ENCODE measurements around the gene CC2D2A. TPM values are rescaled to one million over a fixed set of nuclear protein-coding genes. Genes with fewer than 3 reads are reported as not detected.

Gene CC2D2A
- total and polyA plus RNA-seq, 2 experiments from 2014 or later = 13.9 to 15.8 TPM

DNA sequence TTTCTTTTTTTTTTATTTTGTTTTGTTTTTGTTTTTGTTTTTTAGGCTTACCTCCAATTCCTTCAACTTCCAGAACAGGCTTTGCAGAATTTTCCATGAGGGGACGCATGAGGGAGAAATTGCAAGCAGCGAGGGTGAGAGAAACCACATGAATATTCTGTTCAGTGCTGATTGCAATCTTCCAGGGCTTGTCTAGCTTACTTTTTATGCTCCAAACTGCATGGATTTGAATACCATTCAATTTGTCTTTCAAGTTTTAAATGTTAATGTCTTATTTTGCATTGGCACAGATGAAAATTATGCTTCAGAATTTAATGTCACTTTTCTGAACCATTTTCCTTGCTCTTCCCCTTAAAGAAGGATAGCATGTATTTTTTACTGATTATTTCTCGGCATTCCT is 32.7 kb downstream of the CC2D2A start:
- Histone ChIP-seq H3K9me2 (ENCODE audit: insufficient read depth) (no peaks in the 10 kb centered on the region), H3F3A (replicated peaks; ENCODE audit: low read depth) (no peaks in the 10 kb centered on the region), H3K4me2 (0 out of 2 replicates have a peak overlapping the region, but pooled peaks have one; percentile 2), H2AFZ (no peak overlapping the region), H3K27me3 (ENCODE audit: insufficient read depth) (no peaks in the 10 kb centered on the region), H3K4me1 (ENCODE audit: insufficient read depth) (peaks cover 17% of the 10 kb centered on the region), H4K20me1 (replicated peaks; ENCODE audit: insufficient read depth) (no peaks in the 10 kb centered on the region), H3K27ac (ENCODE audit: low read depth) (no peak overlapping the region), H3K36me3 (ENCODE audit: insufficient read depth) (no peaks in the 10 kb centered on the region), H3K79me2 (replicated peaks; ENCODE audit: insufficient read depth) (no peaks in the 10 kb centered on the region), H3K4me3 (no peak overlapping the region)
- no peak overlapping the region for H3K27ac Mint-ChIP-seq
- H3K27me3 Mint-ChIP-seq (ENCODE audit: insufficient read depth, low read depth, poor library complexity) = no peaks in the 10 kb centered on the region
- H3K36me3 Mint-ChIP-seq (ENCODE audit: low read depth) = peaks cover 2% of the 10 kb centered on the region; the same call in 1 of the 3 replicates
- no peak overlapping the region for H3K4me3 Mint-ChIP-seq
- DNase-seq (ENCODE audit: low spot score) = no peak
- peaks cover 19% of the 10 kb centered on the region for H3K4me1 Mint-ChIP-seq
- no peak for TF ChIP-seq NANOG (IDR thresholded peaks at IDR 0.05; ENCODE audit: borderline replicate concordance)
- no peak for TF ChIP-seq ETS1 (IDR thresholded peaks at IDR 0.05)
- TF ChIP-seq ZNF462 (CRISPR knock-in tag; IDR thresholded peaks at IDR 0.05) = no peak
- no peak for TF ChIP-seq ZNF331 (CRISPR knock-in tag; IDR thresholded peaks at IDR 0.05; ENCODE audit: low read depth)
- TF ChIP-seq JUNB (IDR thresholded peaks at IDR 0.05; ENCODE audit: unreplicated experiment) = no peak
- no peak for TF ChIP-seq CREB1 (CRISPR knock-in tag; IDR thresholded peaks at IDR 0.05; ENCODE audit: low read depth)
- TF ChIP-seq, protein P1, sequence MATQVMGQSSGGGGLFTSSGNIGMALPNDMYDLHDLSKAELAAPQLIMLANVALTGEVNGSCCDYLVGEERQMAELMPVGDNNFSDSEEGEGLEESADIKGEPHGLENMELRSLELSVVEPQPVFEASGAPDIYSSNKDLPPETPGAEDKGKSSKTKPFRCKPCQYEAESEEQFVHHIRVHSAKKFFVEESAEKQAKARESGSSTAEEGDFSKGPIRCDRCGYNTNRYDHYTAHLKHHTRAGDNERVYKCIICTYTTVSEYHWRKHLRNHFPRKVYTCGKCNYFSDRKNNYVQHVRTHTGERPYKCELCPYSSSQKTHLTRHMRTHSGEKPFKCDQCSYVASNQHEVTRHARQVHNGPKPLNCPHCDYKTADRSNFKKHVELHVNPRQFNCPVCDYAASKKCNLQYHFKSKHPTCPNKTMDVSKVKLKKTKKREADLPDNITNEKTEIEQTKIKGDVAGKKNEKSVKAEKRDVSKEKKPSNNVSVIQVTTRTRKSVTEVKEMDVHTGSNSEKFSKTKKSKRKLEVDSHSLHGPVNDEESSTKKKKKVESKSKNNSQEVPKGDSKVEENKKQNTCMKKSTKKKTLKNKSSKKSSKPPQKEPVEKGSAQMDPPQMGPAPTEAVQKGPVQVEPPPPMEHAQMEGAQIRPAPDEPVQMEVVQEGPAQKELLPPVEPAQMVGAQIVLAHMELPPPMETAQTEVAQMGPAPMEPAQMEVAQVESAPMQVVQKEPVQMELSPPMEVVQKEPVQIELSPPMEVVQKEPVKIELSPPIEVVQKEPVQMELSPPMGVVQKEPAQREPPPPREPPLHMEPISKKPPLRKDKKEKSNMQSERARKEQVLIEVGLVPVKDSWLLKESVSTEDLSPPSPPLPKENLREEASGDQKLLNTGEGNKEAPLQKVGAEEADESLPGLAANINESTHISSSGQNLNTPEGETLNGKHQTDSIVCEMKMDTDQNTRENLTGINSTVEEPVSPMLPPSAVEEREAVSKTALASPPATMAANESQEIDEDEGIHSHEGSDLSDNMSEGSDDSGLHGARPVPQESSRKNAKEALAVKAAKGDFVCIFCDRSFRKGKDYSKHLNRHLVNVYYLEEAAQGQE (IDR thresholded peaks at IDR 0.05; ENCODE audit: unreplicated experiment) = no peak
- TF ChIP-seq POLR2AphosphoS5 (IDR thresholded peaks at IDR 0.05; ENCODE audit: low read depth) = no peak
- TF ChIP-seq, protein P2, sequence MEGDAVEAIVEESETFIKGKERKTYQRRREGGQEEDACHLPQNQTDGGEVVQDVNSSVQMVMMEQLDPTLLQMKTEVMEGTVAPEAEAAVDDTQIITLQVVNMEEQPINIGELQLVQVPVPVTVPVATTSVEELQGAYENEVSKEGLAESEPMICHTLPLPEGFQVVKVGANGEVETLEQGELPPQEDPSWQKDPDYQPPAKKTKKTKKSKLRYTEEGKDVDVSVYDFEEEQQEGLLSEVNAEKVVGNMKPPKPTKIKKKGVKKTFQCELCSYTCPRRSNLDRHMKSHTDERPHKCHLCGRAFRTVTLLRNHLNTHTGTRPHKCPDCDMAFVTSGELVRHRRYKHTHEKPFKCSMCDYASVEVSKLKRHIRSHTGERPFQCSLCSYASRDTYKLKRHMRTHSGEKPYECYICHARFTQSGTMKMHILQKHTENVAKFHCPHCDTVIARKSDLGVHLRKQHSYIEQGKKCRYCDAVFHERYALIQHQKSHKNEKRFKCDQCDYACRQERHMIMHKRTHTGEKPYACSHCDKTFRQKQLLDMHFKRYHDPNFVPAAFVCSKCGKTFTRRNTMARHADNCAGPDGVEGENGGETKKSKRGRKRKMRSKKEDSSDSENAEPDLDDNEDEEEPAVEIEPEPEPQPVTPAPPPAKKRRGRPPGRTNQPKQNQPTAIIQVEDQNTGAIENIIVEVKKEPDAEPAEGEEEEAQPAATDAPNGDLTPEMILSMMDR (conservative IDR thresholded peaks at IDR 0.05; ENCODE audit: low read depth in 2 of 2) = no peak
- no peak for TF ChIP-seq EZH2 (IDR thresholded peaks at IDR 0.05; ENCODE audit: low read depth, unreplicated experiment)
- ATAC-seq = no peak
- no peaks in the 10 kb centered on the region; the same call in 1 of the 3 replicates for H3K9me3 Mint-ChIP-seq
